Glutamatergic neuron (in vitro differentiated cells): ENCODE results near the gene FUT4. TPM values are rescaled to one million over a fixed set of nuclear protein-coding genes. Genes with fewer than 3 reads are reported as not detected.

Source experiments
- total RNA-seq: library from RNA; stranded (reverse); fragmentation: NEBNext Ultra II Directional; extraction: Animal tissue kit (Norgen Biotek cat#: 25700); gene quantifications from one replicate; pipeline ENCODE4 v1.2.1, GENCODE V29; 2021; ENCODE audit not compliant: unreplicated experiment

Gene FUT4
- total RNA-seq, 1 donor from 2014 or later, result 2.2 TPM

Other genes with a start within 250 kb of the FUT4 start
- not detected for gene IZUMO1R, start 239.3 kb upstream of the FUT4 start, total RNA-seq
- gene GPR83, start 142.5 kb upstream of the FUT4 start, total RNA-seq, result 2.9 TPM
- 14.4 TPM for gene MRE11, start 50.1 kb upstream of the FUT4 start, total RNA-seq
- 11.9 TPM for gene ANKRD49, start 49.9 kb upstream of the FUT4 start, total RNA-seq
- not detected for gene C11orf97, start 31.5 kb upstream of the FUT4 start, total RNA-seq
- gene PIWIL4, start 23.4 kb downstream of the FUT4 start, total RNA-seq, result 0.69 TPM
- gene AMOTL1, start 224.4 kb downstream of the FUT4 start, total RNA-seq, result 27.6 TPM